Measurements from ENCODE around the gene TENM3. TPM values are rescaled to one million over a fixed set of nuclear protein-coding genes. Genes with fewer than 3 reads are reported as not detected.

The TENM3 gene
- total RNA-seq, 1 donor from 2014 or later: 17.8 TPM

DNA sequence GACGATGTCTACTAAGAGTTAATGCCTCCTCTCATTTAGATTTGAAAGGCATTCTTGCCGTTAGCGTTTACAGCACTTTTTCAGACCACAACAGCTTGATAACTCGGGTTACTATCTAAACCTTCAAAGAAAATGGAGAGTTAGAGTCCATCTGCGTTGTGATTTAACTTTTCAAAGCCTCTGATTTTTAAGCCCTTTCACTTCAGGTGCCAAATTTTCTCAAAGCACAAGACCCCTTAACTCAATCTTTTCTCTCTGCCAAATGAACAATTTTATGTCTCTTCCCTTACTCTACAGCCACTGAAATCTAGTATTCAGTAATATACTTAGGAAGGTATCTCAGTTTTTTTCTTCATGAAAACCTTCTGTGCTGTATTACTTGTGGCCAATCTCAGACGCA lies 310.5 kb downstream of the TENM3 start:
- no peak for DNase-seq (ENCODE audit: low read depth, low spot score)

DNA sequence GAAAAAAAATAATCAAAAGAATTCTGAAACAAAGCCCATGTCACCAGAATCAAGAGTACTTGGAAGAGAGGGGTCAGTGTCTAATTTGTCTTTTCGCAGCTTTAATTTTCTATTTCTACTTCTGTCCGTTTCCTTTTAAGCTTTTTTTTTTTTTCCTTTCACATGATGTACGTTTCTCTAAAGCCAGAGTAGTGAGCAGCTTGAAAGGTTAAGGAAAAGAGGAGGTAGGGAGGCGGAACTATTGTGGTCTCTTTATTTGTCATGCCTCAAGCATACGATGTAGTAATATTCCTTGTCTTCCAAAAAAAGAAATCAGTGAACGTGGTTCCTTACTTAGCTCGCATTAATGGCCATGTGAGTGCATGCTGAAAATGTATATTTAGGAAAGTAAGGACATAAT lies 311.5 kb downstream of the TENM3 start:
- no peak for DNase-seq (ENCODE audit: low read depth, low spot score)

DNA sequence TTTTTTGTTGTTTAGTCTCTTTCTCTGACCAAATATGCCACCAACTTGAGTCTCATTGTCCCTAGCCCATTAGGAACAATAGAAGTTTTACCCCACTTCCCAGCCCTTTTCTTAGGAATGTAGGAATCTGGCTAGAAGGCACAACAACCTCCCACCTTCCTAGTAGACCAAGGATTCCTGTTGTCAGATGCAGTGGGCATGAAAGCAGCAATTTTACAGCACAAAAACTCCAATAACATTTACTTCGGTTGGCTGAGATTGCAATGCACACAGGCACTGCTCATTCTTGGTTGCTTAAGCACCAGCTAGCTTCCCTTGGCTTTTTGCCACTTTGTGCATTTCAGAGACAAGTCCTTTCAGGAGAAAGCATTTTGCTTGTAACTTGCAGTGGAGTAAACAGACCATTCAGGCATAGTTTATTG lies 312.8 kb downstream of the TENM3 start:
- no peak for DNase-seq (ENCODE audit: low read depth, low spot score)

DNA sequence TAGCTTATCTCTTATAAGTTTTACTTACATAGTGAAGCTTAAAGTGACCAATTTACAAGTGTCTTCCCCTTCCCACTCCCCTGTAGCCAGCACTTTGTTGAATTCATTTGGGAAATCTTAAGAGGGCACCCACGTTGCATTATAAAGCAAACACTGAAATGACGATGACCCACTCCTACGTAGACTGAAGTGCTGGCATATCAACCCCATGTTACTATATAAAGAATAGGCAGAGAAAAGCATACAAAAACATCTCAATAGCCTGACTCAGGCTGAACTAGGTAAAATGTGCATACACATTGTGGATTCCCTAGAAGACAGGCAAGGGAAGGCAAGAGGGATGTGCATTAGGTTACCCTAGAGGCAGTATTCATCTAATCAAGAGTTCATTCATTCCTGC lies 313.4 kb downstream of the TENM3 start:
- no peak for DNase-seq (ENCODE audit: low read depth, low spot score)

DNA sequence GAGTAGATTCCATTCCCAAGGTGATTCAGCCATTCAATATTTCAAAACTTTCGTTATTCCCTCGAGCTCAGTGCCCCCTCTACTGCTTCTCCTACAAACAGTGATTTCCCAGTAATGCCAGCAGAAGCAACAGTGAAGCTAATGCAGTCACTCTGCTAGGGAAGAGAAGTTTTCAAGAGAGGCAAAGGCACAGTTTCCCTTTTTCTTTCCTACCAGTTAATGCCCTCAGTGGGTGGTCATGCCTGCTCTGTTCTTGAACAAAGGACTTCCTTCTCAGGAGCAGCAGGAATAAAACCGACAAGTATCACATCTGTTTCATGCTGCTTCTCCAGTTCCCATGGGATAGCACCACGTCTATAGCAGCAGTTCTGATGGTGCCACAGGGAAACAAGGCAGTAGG lies 317.2 kb downstream of the TENM3 start:
- DNase-seq (ENCODE audit: low read depth, low spot score): no peak

DNA sequence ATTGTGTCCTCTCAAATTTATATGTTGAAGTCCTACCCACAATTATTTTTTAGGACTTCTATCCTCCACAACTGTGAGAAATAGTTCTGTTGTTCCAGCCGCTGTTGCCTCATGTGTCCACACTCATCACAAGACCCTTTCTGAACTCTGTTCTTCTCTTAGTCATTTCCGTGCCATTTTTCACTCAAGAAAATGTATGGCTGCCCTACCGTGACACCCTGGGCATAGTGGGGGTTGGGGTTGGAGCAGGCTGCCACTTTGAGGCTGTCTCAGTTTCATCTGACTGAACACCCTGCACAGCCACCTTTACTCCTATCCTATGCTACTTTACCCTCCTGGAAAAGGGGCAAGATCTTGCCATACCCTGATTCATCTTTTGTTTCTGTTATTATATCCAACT lies 319.1 kb downstream of the TENM3 start:
- DNase-seq (ENCODE audit: low read depth, low spot score): no peak

DNA sequence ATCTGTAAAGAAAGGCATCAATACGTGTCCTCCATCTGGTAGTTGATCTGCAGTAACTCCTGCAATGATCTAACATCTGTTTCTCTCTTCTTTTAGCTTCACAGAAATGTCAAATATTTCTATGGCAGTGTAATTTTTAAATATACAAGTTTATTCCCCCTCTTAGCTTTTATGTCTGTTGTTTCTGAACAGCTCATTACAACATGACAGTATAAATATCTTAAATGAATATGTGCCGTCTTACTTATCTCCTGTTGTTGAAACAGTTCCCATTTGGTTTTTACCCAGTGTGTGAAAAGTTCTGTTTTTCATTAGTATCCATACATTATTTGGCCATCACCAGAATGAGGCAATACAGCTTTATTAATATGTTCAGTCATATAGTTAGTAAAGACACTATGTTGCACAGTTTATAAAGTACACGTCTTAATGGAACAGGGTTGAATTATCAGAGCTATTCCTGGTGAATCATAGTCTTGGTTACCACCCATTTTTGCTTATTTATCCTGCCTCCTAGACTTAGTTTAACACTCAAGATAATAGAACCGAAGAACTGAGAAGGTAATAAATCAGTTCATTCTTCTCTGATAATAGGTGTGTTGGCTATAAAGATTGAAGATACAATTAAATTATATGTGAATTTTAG lies 321.6 kb downstream of the TENM3 start:
- no peak for DNase-seq (ENCODE audit: low read depth, low spot score)

DNA sequence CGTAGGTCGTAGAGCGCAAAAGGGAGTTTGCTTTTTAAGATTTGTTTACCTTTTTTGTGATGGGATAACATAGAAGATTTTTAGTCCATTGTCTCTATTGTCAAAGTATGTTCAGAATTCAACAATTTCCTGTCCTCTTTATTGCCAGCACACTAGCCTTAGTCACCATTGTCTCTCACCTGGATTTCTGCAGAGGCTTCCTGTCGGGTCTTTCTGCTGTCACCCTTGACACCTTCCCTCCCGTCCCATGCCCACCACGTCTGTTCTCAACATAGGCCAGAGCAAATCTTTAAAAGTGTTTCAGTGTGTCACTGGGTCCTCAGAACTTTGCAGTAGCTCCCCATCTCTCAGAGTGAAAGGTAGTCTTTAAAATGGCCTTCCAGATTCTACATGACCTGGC lies 323.9 kb downstream of the TENM3 start:
- DNase-seq (ENCODE audit: low read depth, low spot score): no peak

DNA sequence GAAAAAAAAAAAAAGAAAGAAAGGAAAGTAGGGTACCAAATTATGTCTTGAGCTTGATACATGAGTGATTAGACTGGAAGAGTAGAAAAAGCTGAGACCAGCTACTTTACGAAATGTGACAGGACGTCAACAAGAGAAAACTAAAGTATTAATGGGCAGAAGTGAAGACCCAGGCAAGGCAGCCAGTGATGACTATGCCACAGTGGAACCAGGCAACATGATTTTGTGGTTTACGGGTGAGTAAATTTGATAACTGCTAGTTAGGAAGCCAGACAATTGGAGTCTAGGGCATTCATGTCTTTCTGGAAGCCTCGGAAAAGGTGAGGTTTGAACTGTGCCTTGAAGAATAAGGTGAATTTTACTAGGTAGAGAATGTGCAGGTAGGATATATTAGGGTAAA lies 326.4 kb downstream of the TENM3 start:
- no peak for DNase-seq (ENCODE audit: low read depth, low spot score)

DNA sequence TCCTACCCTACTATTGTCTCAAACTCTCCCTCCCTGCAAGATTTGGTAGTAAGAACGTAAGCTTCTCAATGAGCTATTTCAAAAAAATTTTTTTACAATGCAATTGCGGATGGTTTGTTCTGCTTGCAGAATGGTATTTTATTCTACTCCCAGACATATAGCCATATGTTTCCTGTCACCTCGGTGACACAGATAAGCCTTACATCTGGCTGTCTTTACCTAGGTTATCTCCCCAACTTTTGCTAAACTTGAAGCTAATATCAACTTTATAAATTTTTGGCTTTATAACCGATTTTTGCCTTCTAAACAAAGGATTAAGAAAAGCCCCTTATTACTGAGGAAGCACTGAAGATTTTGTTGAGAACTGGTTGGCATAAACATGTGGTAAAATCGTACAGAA lies 331.5 kb downstream of the TENM3 start:
- DNase-seq (ENCODE audit: low read depth, low spot score): no peak

DNA sequence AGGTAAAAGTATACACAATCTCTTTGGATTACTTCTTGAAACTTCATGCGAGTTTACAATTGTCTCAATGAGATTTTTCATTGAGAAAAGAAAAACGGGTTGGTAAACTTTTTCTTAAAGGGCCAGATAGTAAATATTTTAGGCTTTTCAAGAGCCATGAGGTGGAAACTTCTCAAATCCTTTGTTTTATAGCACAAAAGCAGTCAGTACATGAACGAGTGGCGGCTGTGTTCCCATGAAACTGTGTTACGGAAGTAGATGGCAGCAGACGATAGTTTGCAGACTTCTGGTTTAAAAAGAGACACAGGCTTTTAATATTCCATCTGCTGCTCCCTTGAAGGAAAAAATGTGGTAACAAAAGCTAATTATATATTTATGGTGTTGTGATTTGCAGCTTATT lies 332.0 kb downstream of the TENM3 start:
- no peak for DNase-seq (ENCODE audit: low read depth, low spot score)

DNA sequence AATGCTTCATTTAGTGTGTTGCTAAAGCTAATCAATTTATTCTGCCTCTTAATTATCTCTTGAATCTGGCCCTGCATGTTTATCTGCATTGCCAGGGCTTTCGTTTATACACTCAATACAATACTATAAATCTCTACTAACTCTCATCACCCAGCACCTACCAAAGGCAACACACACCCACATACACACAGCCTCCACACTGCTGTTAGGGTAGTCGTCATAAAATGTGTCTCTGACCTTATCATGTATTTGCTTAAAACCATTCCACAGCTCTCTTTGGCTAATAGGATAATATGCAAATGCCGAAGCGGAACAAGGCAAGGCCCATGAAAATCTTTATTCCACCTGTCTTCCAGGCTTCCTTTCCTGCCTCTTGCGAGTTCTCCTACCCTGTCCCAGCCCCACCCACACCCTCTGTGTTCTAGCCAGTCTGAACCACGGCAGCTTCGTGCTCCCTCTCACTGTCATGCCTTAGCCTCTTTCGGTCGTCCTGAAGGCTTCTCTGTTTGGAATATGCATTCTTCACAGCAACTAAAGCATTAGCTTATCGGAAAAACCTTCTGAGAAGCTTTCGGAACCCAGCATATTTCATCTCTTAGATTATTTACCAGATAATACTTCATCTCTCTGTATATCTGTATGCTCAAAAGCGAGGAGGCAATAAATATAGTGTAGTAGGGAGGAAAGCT lies 333.5 kb downstream of the TENM3 start:
- DNase-seq (ENCODE audit: low read depth, low spot score): no peak

DNA sequence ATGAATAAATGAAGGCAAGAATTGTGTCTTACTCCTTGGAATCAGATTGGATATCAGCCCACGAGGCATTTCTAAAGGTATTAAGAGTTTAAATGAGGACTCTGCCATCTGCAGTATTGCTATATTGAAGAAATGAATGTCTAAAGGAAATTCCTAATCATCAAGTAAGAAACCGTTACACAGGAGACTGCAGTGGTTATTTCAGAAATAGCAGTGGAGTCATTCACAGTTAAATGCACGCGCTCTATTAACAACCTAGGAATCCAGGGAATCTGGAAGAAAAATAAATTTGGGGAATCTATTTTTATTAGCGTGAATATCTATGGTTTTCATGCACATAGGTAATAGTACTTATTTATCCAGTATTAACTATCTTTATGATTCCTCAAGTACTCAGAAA lies 334.2 kb downstream of the TENM3 start:
- DNase-seq (ENCODE audit: low read depth, low spot score): no peak

DNA sequence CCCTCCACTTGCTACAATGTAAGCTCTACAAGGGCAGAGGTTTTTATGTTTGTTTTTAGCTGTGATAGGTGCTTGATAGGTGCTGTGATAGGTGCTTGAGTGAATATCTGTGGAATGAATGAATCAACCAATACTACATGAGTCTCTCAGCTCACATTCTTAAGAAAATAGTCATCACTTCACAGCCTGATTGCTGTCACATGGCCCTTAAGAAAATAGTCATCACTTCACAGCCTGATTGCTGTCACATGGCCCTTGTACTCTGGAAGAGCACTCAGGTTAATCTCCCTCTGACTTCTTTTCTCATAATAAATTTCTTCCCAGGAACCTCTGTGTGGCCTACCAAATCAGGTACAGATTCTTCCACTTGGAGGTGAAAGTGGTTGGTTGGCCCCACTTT lies 335.2 kb downstream of the TENM3 start:
- peak; percentile 20 for DNase-seq (ENCODE audit: low read depth, low spot score)

DNA sequence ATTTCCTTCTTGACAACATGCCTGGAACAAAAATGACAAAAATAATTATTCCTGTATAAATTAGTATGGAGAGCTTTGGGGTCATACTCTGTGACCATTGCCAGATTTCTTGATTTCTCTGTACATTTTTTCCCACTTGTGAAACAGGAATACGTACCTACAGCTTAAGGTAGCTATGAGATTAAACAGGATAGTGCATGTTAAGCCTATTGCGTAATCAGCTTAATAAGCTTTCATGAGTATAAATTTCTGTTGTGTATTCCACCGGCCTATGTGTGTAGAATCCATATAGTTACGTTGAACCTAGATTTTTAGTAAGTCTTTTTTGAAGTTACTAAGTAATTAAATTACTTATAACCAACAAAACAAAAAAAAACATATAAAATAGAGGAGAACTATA lies 339.0 kb downstream of the TENM3 start:
- DNase-seq (ENCODE audit: low read depth, low spot score): no peak

DNA sequence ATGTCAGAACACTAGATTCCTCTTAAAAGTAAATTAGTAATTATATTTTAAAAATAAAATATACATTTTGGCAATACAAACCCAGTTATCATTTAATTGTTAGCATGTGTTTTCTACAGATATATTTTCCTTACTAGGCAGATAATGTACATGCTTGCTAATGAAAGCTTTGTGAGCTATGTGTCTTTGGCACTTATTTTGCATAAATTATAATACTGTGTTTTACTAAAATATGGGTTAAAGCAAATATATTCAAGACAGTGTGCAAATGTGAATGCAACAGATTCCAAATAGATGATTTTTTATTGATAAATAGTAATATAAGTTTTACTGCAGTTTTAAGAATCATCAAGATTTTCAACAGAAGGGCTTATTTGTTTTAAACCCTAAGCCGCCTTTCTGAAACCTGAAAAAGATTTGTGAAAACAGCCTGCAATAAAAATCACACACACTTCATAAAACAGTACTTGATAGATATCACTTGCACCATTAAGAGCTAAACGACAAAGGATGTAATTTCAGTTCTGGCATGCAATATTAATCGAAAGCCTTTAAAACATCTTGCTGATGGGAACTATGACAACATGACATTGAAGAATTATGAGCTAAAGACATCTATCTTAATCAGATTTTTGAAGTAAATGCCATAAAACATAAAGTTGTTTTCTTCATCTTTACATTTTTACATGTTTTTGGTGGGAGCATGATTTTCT lies 340.7 kb downstream of the TENM3 start:
- no peak for DNase-seq (ENCODE audit: low read depth, low spot score)

DNA sequence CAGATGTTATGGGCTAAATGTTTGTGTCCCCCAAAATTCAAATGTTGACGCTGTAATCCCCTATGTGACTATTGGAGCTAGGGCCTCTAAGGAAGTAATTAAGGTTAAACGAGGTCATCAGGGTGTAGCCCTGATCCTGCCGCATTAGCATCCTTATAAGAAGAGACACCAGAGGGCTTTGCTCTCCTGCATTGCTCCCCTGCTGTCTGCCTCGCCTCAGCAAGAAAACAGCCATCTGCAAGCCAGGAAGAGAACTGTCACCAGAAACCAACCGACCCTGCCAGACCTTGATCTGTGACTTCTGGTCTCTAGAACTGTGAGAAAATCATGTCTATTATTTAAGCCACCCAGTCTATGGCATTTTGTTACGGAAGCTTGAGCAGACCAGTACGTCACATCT lies 342.1 kb downstream of the TENM3 start:
- no peak for DNase-seq (ENCODE audit: low read depth, low spot score)

DNA sequence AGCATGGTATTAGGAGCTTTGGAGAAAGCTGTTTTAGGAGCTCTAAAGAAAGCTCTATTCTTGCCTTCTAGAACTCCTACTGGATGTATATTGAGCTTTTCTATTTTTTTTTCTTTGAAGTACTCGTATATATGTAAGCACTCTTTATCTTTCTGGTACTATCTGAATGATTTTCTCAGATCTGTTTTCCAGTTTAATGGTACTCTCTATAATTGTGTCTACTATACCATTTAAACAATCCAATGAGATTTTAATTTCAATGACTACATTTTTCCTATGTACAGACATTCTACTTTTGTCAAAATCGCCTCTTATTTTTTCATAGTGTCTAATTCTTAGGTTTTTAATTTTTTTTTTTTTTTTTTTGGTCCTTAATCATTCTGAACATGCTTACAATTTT lies 345.9 kb downstream of the TENM3 start:
- DNase-seq (ENCODE audit: low read depth, low spot score): no peak

DNA sequence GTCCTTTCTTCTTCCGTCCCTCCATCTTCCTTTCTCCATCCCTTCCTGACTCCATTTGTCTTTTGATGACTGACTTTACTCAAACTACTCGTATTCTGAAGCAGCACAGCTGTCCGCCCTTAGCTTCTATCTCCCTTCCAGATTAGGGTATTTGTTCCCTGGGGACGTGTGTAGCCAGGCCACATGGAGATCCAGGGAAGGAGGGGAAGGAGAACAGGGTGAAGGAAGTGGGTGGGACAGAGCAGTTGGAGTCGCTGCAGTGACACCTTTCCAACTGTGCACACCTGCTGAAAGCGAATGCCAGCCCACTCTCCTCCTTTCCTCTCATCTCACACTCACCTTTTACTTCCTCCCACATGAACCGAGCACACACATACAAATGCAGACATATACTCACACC lies 350.2 kb downstream of the TENM3 start:
- no peak for DNase-seq (ENCODE audit: low read depth, low spot score)

DNA sequence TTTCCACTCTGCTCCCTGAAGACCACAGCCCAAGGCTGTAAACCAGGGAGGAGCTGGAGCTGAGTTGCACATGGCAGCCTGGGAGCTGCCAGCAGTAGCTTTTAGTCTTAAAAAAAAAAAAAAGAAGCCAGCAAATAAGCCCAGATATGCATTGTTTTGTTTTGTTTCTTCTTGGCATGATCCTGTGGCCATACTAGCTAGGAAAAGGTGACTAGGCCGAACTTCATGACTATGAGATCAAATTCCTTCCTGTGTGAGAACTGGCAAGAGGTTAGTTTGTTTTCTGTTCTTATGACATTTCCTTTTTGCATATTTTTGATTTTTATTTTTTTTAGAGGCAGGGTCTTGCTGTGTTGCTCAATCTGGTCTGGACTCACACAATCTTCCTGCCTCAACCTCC lies 350.7 kb downstream of the TENM3 start:
- peak; percentile 91 for DNase-seq (ENCODE audit: low read depth, low spot score)

DNA sequence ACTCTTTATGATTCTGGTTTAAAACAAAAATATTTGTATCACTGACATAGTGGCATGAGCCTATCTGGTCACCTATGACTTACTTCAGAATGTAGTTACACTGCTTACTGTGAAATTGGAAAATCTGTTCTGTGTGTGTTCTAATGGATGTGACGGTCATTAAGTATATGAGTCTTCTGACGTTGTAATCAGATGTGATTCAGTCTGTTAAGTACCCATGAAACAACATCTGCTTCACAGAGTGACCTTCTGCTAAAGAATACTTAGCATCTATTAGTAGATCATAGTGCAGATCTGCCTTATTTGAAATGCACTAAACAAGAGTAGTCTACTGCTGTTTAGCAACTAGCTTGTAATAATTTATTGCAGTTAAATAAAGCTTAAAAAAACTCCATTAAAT lies 356.9 kb downstream of the TENM3 start:
- DNase-seq (ENCODE audit: low read depth, low spot score): no peak

DNA sequence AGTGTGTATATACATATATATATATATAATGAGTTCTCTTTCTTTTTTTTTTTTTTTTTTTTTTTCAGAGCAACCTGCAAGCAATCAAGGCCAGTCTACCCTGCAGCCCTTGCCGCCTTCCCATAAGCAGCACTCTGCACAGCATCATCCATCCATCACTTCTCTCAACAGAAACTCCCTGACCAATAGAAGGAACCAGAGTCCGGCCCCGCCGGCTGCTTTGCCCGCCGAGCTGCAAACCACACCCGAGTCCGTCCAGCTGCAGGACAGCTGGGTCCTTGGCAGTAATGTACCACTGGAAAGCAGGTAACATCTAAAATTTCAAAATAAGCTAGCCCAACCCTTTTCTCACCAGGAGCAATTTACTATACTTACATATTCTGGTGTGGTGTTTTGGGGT lies 357.7 kb downstream of the TENM3 start:
- DNase-seq (ENCODE audit: low read depth, low spot score): no peak

DNA sequence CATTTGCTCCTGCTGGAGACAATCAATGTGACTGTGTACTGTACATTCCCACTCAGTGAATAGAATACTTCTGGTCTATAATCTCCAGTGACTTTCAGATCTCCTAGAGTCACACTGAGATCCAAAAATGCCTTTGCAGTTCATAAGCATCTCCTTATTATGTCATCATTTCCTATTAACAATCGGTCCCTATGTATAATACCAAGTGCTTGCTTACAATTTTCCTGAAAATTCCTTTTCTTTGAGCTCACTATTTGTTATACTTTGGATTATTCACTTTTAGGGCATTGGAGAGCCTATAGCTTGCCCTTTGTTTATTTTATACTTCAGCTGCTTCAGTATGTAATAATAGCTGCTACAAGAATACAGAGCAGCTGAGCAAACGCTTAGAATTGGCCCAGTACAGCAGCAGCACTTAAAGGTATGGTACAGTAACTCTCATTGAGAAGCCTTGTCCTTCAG lies 361.0 kb downstream of the TENM3 start:
- DNase-seq (ENCODE audit: low read depth, low spot score): peak; percentile 53

All from pulmonary artery endothelial cell (primary cell).